Esophagus muscularis mucosa (tissue), 4 donors: ENCODE measurements around the gene BBX. TPM values are rescaled to one million over a fixed set of nuclear protein-coding genes. Genes with fewer than 3 reads are reported as not detected.

Source experiments
- DNase-seq: peaks from one replicate; pipeline ENCODE4 v3.0.0-alpha.2; 2017; ENCODE audit errors: extremely low spot score
- H3K27ac ChIP-seq, 4 donors: fragments of 200-600 bp; sonication (generic); replicated peaks in 1 of 4; 1 replicate in 3 of 4; 2 replicates in 1 of 4; pipeline ENCODE4 v1.5.1; 2016 to 2019; ENCODE audit warnings: mild to moderate bottlenecking in 1 of 4
- H3K27me3 ChIP-seq, 4 donors: fragments of 200-600 bp; sonication (generic); one replicate each; pipeline versions ENCODE4 v1.5.1 to v1.6.0; 2016 to 2019
- H3K36me3 ChIP-seq, 4 donors: fragments of 200-600 bp; sonication (generic); one replicate each; pipeline ENCODE4 v1.5.1; 2016 to 2019
- H3K4me1 ChIP-seq, 4 donors: fragments of 200-600 bp; sonication (generic); one replicate each; pipeline ENCODE4 v1.5.1; 2016 to 2019
- H3K4me3 ChIP-seq, 4 donors: fragments of 200-600 bp; sonication (generic); 1 replicate in 2 of 4; 2 replicates in 2 of 4; pipeline ENCODE4 v1.5.1; 2016 to 2019; ENCODE audit warnings: mild to moderate bottlenecking in 4 of 4, moderate library complexity in 1 of 4
- H3K9me3 ChIP-seq, 4 donors: fragments of 200-600 bp; sonication (generic); 1 replicate in 3 of 4; 2 replicates in 1 of 4; pipeline ENCODE4 v1.5.1; 2016 to 2019
- CTCF ChIP-seq, 3 experiments: fragments of 200-600 bp in 2 of 3; fragments of 450-650 bp in 1 of 3; sonication (generic) in 2 of 3; IDR thresholded peaks; one replicate each; pipeline ENCODE4 v1.5.1; 2017 to 2019; ENCODE audit warnings: antibody characterized with exemption in 3 of 3, mild to moderate bottlenecking in 2 of 3, moderate library complexity in 1 of 3
- EP300 ChIP-seq: sonication (generic); formaldehyde crosslinking; IDR thresholded peaks from one replicate; pipeline ENCODE4 v1.6.1; 2017; ENCODE audit warnings: antibody characterized with exemption
- POLR2A ChIP-seq: fragments of 450-650 bp; IDR thresholded peaks from one replicate; pipeline ENCODE4 v1.6.1; 2017; ENCODE audit warnings: antibody characterized with exemption, moderate library complexity, mild to moderate bottlenecking, low read depth
- POLR2AphosphoS5 ChIP-seq, 2 donors: sonication (generic); formaldehyde crosslinking; IDR thresholded peaks; one replicate each; pipeline ENCODE4 v1.6.1; 2017; ENCODE audit warnings: antibody characterized with exemption in 2 of 2
- WGBS: methylation state at CpG from one replicate; pipeline ENCODE4 v1.1.5; 2018; 5-methylcytosine and 5-hydroxymethylcytosine counted together
- intact Hi-C: fragments of 100-400 bp; cut with DNase I; formaldehyde crosslinking; loops from one replicate; pipeline ENCODE4 v1.15.1; 2023
- total RNA-seq, 4 donors: library from RNA; depleted of rRNA; stranded (reverse); fragments of >200 nt; gene quantifications; one replicate each; pipeline versions ENCODE4 v1.1.0 to v1.2.1, GENCODE V29; 2016

BBX gene
- total RNA-seq, 4 donors from 2014 or later, result 49.2 to 78.9 (median 77.9) TPM

- Histone ChIP-seq H3K27me3 (no peaks in the 10 kb centered on the region), H3K36me3 (no peaks in the 10 kb centered on the region), H3K4me3 (no peak overlapping the region), H3K4me1 (peaks cover 0 to 7% (median 6%) of the 10 kb centered on the region in 4 donors), H3K9me3 (no peaks in the 10 kb centered on the region), H3K27ac (no peak overlapping the region)
- intact Hi-C loops, result no loop called here
- TF ChIP-seq CTCF (IDR thresholded peaks at IDR 0.05), result peak; percentile 5 to 45 (median 31)
- TF ChIP-seq POLR2A, result no peak
- no peak for DNase-seq
- WGBS, result 69% methylated on average over 10 of the region's 10 CpGs
Measured at GRCh38 chr3:107846279-107846852, 323.6 kb downstream of the BBX start.

GRCh38 chr3:107847791-107848190 lies 325.0 kb downstream of the BBX start:
- Histone ChIP-seq H3K36me3 (no peaks in the 10 kb centered on the region), H3K27ac (no peak overlapping the region), H3K4me3 (no peak overlapping the region), H3K27me3 (no peaks in the 10 kb centered on the region), H3K9me3 (no peaks in the 10 kb centered on the region), H3K4me1 (no peaks in the 10 kb centered on the region)
- no peak for DNase-seq
- 93% methylated on average over 8 of the region's 8 CpGs for whole genome bisulfite sequencing
- TF ChIP-seq POLR2A, result no peak
- no peak for TF ChIP-seq CTCF (IDR thresholded peaks at IDR 0.05)
- no peak for TF ChIP-seq EP300
- TF ChIP-seq POLR2AphosphoS5 (IDR thresholded peaks at IDR 0.05), result no peak
- intact Hi-C loops, result no loop called here

- no peak for TF ChIP-seq EP300
- no peak for TF ChIP-seq POLR2A
- no peak for TF ChIP-seq POLR2AphosphoS5 (IDR thresholded peaks at IDR 0.05)
- no peak for TF ChIP-seq CTCF (IDR thresholded peaks at IDR 0.05)
- Histone ChIP-seq H3K9me3 (no peaks in the 10 kb centered on the region), H3K4me3 (no peak overlapping the region), H3K27ac (no peak overlapping the region), H3K27me3 (no peaks in the 10 kb centered on the region), H3K36me3 (no peaks in the 10 kb centered on the region), H3K4me1 (no peaks in the 10 kb centered on the region)
- intact Hi-C loops, result no loop called here
- WGBS, result 83% methylated on average over 5 of the region's 5 CpGs
- DNase-seq, result no peak
Measured at GRCh38 chr3:107848351-107848915, 325.7 kb downstream of the BBX start.

- H3K27ac ChIP-seq, result no peak overlapping the region
- no peaks in the 10 kb centered on the region for H3K9me3 ChIP-seq
- no peak overlapping the region for H3K4me3 ChIP-seq
- H3K36me3 ChIP-seq, result no peaks in the 10 kb centered on the region
- WGBS, result 74% methylated on average over 2 of the region's 2 CpGs
- TF ChIP-seq POLR2AphosphoS5 (IDR thresholded peaks at IDR 0.05) (no peak), POLR2A (no peak), EP300 (no peak), CTCF (IDR thresholded peaks at IDR 0.05) (no peak)
- H3K27me3 ChIP-seq, result no peaks in the 10 kb centered on the region
- peaks cover 0 to 9% (median 3%) of the 10 kb centered on the region in 4 donors for H3K4me1 ChIP-seq
- DNase-seq, result no peak
- intact Hi-C loops, result no loop called here
Measured at GRCh38 chr3:107850681-107851080, 327.9 kb downstream of the BBX start.

GRCh38 chr3:107853821-107854220 lies 331.1 kb downstream of the BBX start:
- H3K27me3 ChIP-seq, result no peaks in the 10 kb centered on the region
- H3K4me3 ChIP-seq, result no peak overlapping the region
- no peak for DNase-seq
- peaks cover 0 to 9% (median 3%) of the 10 kb centered on the region in 4 donors for H3K4me1 ChIP-seq
- H3K27ac ChIP-seq, result no peak overlapping the region
- intact Hi-C loops, result no loop called here
- H3K36me3 ChIP-seq, result no peaks in the 10 kb centered on the region
- TF ChIP-seq CTCF (IDR thresholded peaks at IDR 0.05) (no peak), POLR2A (no peak), EP300 (no peak), POLR2AphosphoS5 (IDR thresholded peaks at IDR 0.05) (no peak)
- no peaks in the 10 kb centered on the region for H3K9me3 ChIP-seq
